GM12878 (cell line): Measurements from ENCODE around the gene SPSB3. TPM values are rescaled to one million over a fixed set of nuclear protein-coding genes. Genes with fewer than 3 reads are reported as not detected.

Experiments used
- ATAC-seq: fragments of 200-7000 bp; cut with Tn5 transposase; 3 replicates; pipeline ENCODE4 v1.9.1; 2020; ENCODE audit warnings: mild to moderate bottlenecking, moderate library complexity
- BruUV-seq: library from RNA; stranded (reverse); fragments of 400-500 nt; replicated peaks from 2 replicates; lab custom pipeline; 2021; lab: Mats Ljungman, UMichigan
- CTCF ChIA-PET: fragments of 300-600 bp; sonication (Branson Sonifier 250); formaldehyde crosslinking; extraction: SDS; loops from one replicate; lab custom pipeline; 2021; ENCODE audit warnings: inconsistent platforms; lab: Yijun Ruan, JAX
- POLR2A ChIA-PET: fragments of 350-600 bp; formaldehyde crosslinking; extraction: SDS; loops from one replicate; lab custom pipeline; 2021; ENCODE audit warnings: inconsistent platforms; lab: Charles Lee
- RAD21 ChIA-PET: fragments of 300-600 bp; sonication (Branson Sonifier 250); formaldehyde crosslinking; loops from one replicate; lab custom pipeline; 2023; ENCODE audit warnings: antibody characterized with exemption; ENCODE audit not compliant: unreplicated experiment; lab: Charles Lee
- SMC1A ChIA-PET: fragments of 300-600 bp; sonication (Branson Sonifier 250); formaldehyde crosslinking; loops from one replicate; lab custom pipeline; 2023; ENCODE audit not compliant: unreplicated experiment, uncharacterized antibody; lab: Charles Lee
- DNase-seq: peaks from one replicate; pipeline ENCODE4 v3.0.0-alpha.2; 2011; ENCODE audit warnings: low read depth, low spot score
- FAIRE-seq: peaks from 3 replicates; lab custom pipeline; 2011; peaks lifted over from hg19 to GRCh38; lab: Jason Lieb, UNC
- H2AFZ ChIP-seq: 2 replicates; pipeline ENCODE4 v1.6.0; 2011; ENCODE audit warnings: low read depth, low read length, control low read depth; ENCODE audit not compliant: control insufficient read depth
- H3K27ac ChIP-seq: 2 replicates; pipeline ENCODE4 v1.5.1; 2011; ENCODE audit warnings: control low read depth; ENCODE audit not compliant: control insufficient read depth, insufficient read depth
- H3K27me3 ChIP-seq, 2 experiments: replicated peaks in 1 of 2; 2 replicates each; pipeline versions ENCODE4 v1.6.0 to v1.6.1; 2011; ENCODE audit warnings: low read length in 1 of 2; ENCODE audit not compliant: control insufficient read depth in 2 of 2, insufficient read depth in 2 of 2
- H3K36me3 ChIP-seq, 2 experiments: 2 replicates each; pipeline ENCODE4 v1.5.1; 2011; ENCODE audit warnings: low read length in 1 of 2; ENCODE audit not compliant: control insufficient read depth in 2 of 2, insufficient read depth in 2 of 2
- H3K4me1 ChIP-seq: 2 replicates; pipeline ENCODE4 v1.6.1; 2011; ENCODE audit warnings: mild to moderate bottlenecking, low read length, moderate library complexity, mixed read lengths; ENCODE audit not compliant: control insufficient read depth, insufficient read depth
- H3K4me2 ChIP-seq: 2 replicates; pipeline ENCODE4 v1.6.0; 2011; ENCODE audit warnings: control low read depth; ENCODE audit not compliant: control insufficient read depth, insufficient read depth
- H3K4me3 ChIP-seq: fragments of 200-600 bp; sonication (generic); 2 replicates; pipeline ENCODE4 v1.5.1; 2016
- H3K79me2 ChIP-seq: 2 replicates; pipeline ENCODE4 v1.6.0; 2011; ENCODE audit warnings: low read length; ENCODE audit not compliant: control insufficient read depth, insufficient read depth
- H3K9ac ChIP-seq: 2 replicates; pipeline ENCODE4 v1.8.0; 2011; ENCODE audit warnings: low read length, control low read depth, mixed read lengths; ENCODE audit not compliant: control insufficient read depth, insufficient read depth
- H3K9me3 ChIP-seq: replicated peaks from 3 replicates; pipeline ENCODE4 v1.5.1; 2011; ENCODE audit warnings: mild to moderate bottlenecking, low read length; ENCODE audit not compliant: control insufficient read depth, insufficient read depth
- H4K20me1 ChIP-seq: 2 replicates; pipeline ENCODE4 v1.6.0; 2011; ENCODE audit not compliant: control insufficient read depth, insufficient read depth
- CEBPB ChIP-seq, 2 experiments: fragments of 150-350 bp in 1 of 2; IDR thresholded peaks; 2 replicates each; pipeline ENCODE4 v1.6.1; 2012 to 2014; ENCODE audit warnings: low read depth in 2 of 2, low read length in 2 of 2, borderline replicate concordance in 1 of 2, inconsistent platforms in 1 of 2
- NFIC ChIP-seq: IDR thresholded peaks from 2 replicates; pipeline ENCODE4 v1.6.1; 2012; ENCODE audit warnings: low read depth, mild to moderate bottlenecking, inconsistent platforms, low read length, moderate library complexity
- NFYA ChIP-seq: IDR thresholded peaks from 2 replicates; pipeline ENCODE4 v1.6.1; 2011; ENCODE audit warnings: low read depth, mild to moderate bottlenecking, low read length, improper control_type of control experiment, borderline replicate concordance
- POLR2A ChIP-seq: IDR thresholded peaks from 2 replicates; pipeline ENCODE4 v1.6.1; 2011; ENCODE audit warnings: low read depth, mild to moderate bottlenecking, low read length
- ZNF384 ChIP-seq: IDR thresholded peaks from 2 replicates; pipeline ENCODE4 v1.6.1; 2012; ENCODE audit warnings: low read depth, mild to moderate bottlenecking, low read length, improper control_type of control experiment, borderline replicate concordance
- WGBS: methylation state at CpG from one replicate; pipeline ENCODE4 v1.1.6; 2016; ENCODE audit warnings: low lambda C conversion rate; ENCODE audit not compliant: insufficient replicate concordance, insufficient coverage; ENCODE audit errors: missing lambda C conversion rate; 5-methylcytosine and 5-hydroxymethylcytosine counted together
- in situ Hi-C: fragments of 300-500 bp; cut with MboI; formaldehyde crosslinking; loops from 9 replicates; pipeline ENCODE4 v1.14.3; 2018; ENCODE audit warnings: mixed read lengths
- intact Hi-C: fragments of 100-400 bp; cut with micrococcal nuclease; formaldehyde crosslinking; loops from one replicate; pipeline ENCODE4 v1.14.2; 2022; ENCODE audit not compliant: unreplicated experiment
- polyA plus RNA-seq, 11 experiments: library from polyadenylated mRNA; depleted of rRNA in 4 of 11; unstranded in 6 of 11; stranded (reverse) in 5 of 11; fragments of >200 nt; fragmentation: Nextera tagmentation in 4 of 11; fragmentation: Illumina TruSeq in 1 of 11; extraction: Ambion mirVana in 4 of 11; extraction: Trizol in 1 of 11; gene quantifications; 1 replicate in 1 of 11; 2 replicates in 10 of 11; pipeline versions ENCODE4 v1.2.1 to v1.2.3, GENCODE V29; 2011 to 2016; ENCODE audit warnings: inconsistent platforms in 2 of 11, missing spikeins in 2 of 11, low read depth in 1 of 11
- total RNA-seq, 4 experiments: library from RNA; depleted of rRNA in 3 of 4; stranded (reverse); fragments of >200 nt in 3 of 4; fragmentation: Illumina TruSeq in 1 of 4; extraction: Trizol in 1 of 4; gene quantifications; 2 replicates each; pipeline versions ENCODE4 v1.2.1 to v1.2.3, GENCODE V29; 2013 to 2021

The SPSB3 gene
- total and polyA plus RNA-seq, 10 of the 15 experiments (the other 5 are each of a cell fraction or from before 2014, with no cell fraction given) = 0.31 to 26.9 (median 14.0) TPM

DNA sequence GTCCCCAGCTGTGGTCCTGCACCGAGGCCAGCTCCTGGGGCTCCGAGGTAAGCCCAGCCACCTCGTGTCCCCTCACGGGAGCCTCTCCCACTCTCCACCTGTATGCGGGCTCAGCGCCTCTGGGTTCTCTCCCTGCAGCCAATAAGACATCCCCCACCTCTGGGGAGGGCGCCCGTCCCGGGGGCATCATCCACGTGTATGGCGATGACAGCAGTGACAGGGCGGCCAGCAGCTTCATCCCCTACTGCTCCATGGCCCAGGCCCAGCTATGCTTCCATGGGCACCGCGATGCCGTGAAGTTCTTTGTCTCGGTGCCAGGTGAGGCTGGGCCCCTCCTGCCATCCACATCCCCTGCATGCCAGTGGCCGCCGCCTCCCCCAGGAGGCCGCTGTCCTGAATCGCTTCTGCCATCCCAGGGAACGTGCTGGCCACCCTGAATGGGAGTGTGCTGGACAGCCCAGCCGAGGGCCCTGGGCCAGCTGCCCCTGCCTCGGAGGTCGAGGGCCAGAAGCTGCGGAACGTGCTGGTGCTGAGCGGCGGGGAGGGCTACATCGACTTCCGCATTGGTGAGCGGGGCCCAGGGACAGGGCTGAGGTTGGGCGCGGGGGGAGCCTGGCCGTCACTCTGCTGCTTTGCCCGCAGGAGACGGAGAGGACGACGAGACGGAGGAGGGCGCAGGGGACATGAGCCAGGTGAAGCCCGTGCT, 14.2 kb downstream of the SPSB3 start:
- no peaks in the 10 kb centered on the region for H3K27me3 ChIP-seq
- H3K4me3 ChIP-seq = no peak overlapping the region
- peaks cover 27% of the 10 kb centered on the region for H3K79me2 ChIP-seq
- ChIA-PET POLR2A (no interaction called here), RAD21 (interaction anchor here (1.3 kb wide), 1 partner anchor 14 kb away, joined by 3 read pairs; the partner anchor contains the start of genes NUBP2 and SPSB3), SMC1A (no interaction called here), CTCF (no interaction called here)
- peaks cover 0 to 25% of the 10 kb centered on the region in 2 experiments; a peak in 3 of 4 replicates for H3K36me3 ChIP-seq
- intact Hi-C loops = no loop called here
- no peak overlapping the region for H2AFZ ChIP-seq
- WGBS = 95% methylated on average over 27 of the region's 41 CpGs
- H4K20me1 ChIP-seq = no peaks in the 10 kb centered on the region
- BruUV-seq = no TSS peak
- no peak overlapping the region for H3K9ac ChIP-seq
- DNase-seq (no peak), FAIRE-seq (no peak), ATAC-seq (no peak)
- peak; percentile 63 for TF ChIP-seq POLR2A
- TF ChIP-seq NFIC = no peak
- no peak for TF ChIP-seq NFYA
- TF ChIP-seq ZNF384 = no peak
- TF ChIP-seq CEBPB (IDR thresholded peaks at IDR 0.05; ENCODE audit: borderline replicate concordance in 1 of 2, low read depth in 2 of 2, low read length in 2 of 2) = no peak
- H3K27ac ChIP-seq = no peak overlapping the region
- no peaks in the 10 kb centered on the region for H3K9me3 ChIP-seq
- in situ Hi-C loops = no loop called here
- H3K4me2 ChIP-seq = no peak overlapping the region
- peaks cover 4% of the 10 kb centered on the region for H3K4me1 ChIP-seq
